ENCODE measurements around the gene FAF1. TPM values are rescaled to one million over a fixed set of nuclear protein-coding genes. Genes with fewer than 3 reads are reported as not detected.
A peak's percentile ranks its signal among the peaks of the same experiment; 100 is the strongest.

FAF1 gene
- total RNA-seq, 4 donors from 2014 or later: 47.1 to 87.0 (median 79.4) TPM

GRCh38 chr1:50707824-50708223, 252.2 kb downstream of the FAF1 start:
- 94 to 96% methylated on average over 7 of the region's 7 CpGs for WGBS, 2 donors
- H3K27ac ChIP-seq: no peak overlapping the region
- no peak overlapping the region for H3K4me3 ChIP-seq (replicated peaks in 1 of 3)
- intact Hi-C loops (cut with DNase I): no loop called here
- no peaks in the 10 kb centered on the region for H3K9me3 ChIP-seq
- peaks cover 5 to 11% of the 10 kb centered on the region in 2 donors for H3K4me1 ChIP-seq
- no peaks in the 10 kb centered on the region for H3K36me3 ChIP-seq
- DNase-seq: no peak
- H3K27me3 ChIP-seq: no peaks in the 10 kb centered on the region
- TF ChIP-seq CTCF (IDR thresholded peaks at IDR 0.05): no peak
- no peak for TF ChIP-seq POLR2A (IDR thresholded peaks at IDR 0.05)

- TF ChIP-seq POLR2A (IDR thresholded peaks at IDR 0.05) (no peak), CTCF (IDR thresholded peaks at IDR 0.05) (no peak)
- Histone ChIP-seq H3K4me1 (peaks cover 16 to 24% of the 10 kb centered on the region in 2 donors), H3K9me3 (no peaks in the 10 kb centered on the region), H3K27me3 (no peaks in the 10 kb centered on the region), H3K27ac (no peak overlapping the region), H3K4me3 (replicated peaks in 1 of 3) (no peak overlapping the region), H3K36me3 (no peaks in the 10 kb centered on the region)
- DNase-seq: no peak
- intact Hi-C loops (cut with DNase I): no loop called here
- 52 to 55% methylated on average over 2 of the region's 2 CpGs for WGBS, 2 donors
These were observed 254.4 kb downstream of the FAF1 start for GRCh38 chr1:50705699-50706098.

- H3K27me3 ChIP-seq: no peaks in the 10 kb centered on the region
- no peak overlapping the region for H3K27ac ChIP-seq
- no peaks in the 10 kb centered on the region for H3K36me3 ChIP-seq
- DNase-seq: no peak
- WGBS, 2 donors: 10 to 19% methylated on average over 1 of the region's 1 CpG
- H3K9me3 ChIP-seq: no peaks in the 10 kb centered on the region
- intact Hi-C loops (cut with DNase I): no loop called here
- peaks cover 16 to 24% of the 10 kb centered on the region in 2 donors for H3K4me1 ChIP-seq
- TF ChIP-seq POLR2A (IDR thresholded peaks at IDR 0.05) (no peak), CTCF (IDR thresholded peaks at IDR 0.05) (no peak)
- no peak overlapping the region for H3K4me3 ChIP-seq (replicated peaks in 1 of 3)
These were observed 255.0 kb downstream of the FAF1 start for GRCh38 chr1:50705041-50705440.

DNA sequence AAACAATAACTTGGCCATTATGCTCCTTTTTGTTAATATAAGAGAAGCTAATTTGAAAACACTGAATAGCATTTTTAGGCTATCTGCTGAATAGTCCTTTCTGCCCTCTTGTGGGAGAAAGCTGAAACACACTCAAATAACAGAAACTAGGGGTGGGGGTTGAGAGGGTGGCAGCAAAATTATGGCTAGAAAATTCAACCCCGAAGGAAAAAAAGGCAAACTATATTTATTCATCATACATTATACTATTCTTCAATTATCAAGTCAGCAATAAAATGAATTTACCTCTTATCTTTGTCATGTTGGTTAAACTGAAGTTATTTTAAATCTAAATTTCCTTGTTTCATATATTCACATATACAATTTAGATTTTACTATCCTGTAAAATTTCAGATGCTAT, 255.9 kb downstream of the FAF1 start:
- intact Hi-C loops (cut with DNase I): no loop called here
- TF ChIP-seq POLR2A (IDR thresholded peaks at IDR 0.05): no peak
- TF ChIP-seq CTCF (IDR thresholded peaks at IDR 0.05): peak; percentile 47 to 80 (median 66)

GRCh38 chr1:50703240-50703639, 256.8 kb downstream of the FAF1 start:
- DNase-seq: no peak

More for the DNA sequence above, 255.9 kb downstream of the FAF1 start:
- peaks cover 16 to 24% of the 10 kb centered on the region in 2 donors for H3K4me1 ChIP-seq
- no peaks in the 10 kb centered on the region for H3K27me3 ChIP-seq
- H3K9me3 ChIP-seq: no peaks in the 10 kb centered on the region
- DNase-seq: no peak
- no peaks in the 10 kb centered on the region for H3K36me3 ChIP-seq
- H3K4me3 ChIP-seq (replicated peaks in 1 of 3): no peak overlapping the region
- no peak overlapping the region for H3K27ac ChIP-seq
- WGBS, 2 donors: 37 to 39% methylated on average over 1 of the region's 1 CpG

More at GRCh38 chr1:50703240-50703639, 256.8 kb downstream of the FAF1 start:
- H3K36me3 ChIP-seq: no peaks in the 10 kb centered on the region
- TF ChIP-seq CTCF (IDR thresholded peaks at IDR 0.05): no peak
- TF ChIP-seq POLR2A (IDR thresholded peaks at IDR 0.05): no peak
- H3K4me1 ChIP-seq: peaks cover 20 to 25% of the 10 kb centered on the region in 2 donors
- intact Hi-C loops (cut with DNase I): no loop called here
- H3K9me3 ChIP-seq: no peaks in the 10 kb centered on the region
- no peak overlapping the region for H3K27ac ChIP-seq
- H3K27me3 ChIP-seq: no peaks in the 10 kb centered on the region
- no peak overlapping the region for H3K4me3 ChIP-seq (replicated peaks in 1 of 3)
